Measurements from ENCODE around the gene NSUN7. TPM values are rescaled to one million over a fixed set of nuclear protein-coding genes. Genes with fewer than 3 reads are reported as not detected.

Gene NSUN7
- total and polyA plus RNA-seq, 8 donors: 5.3 to 19.1 (median 15.6) TPM

GRCh38 chr4:40843696-40844095 is 93.9 kb downstream of the NSUN7 start:
- TF ChIP-seq, protein P1, sequence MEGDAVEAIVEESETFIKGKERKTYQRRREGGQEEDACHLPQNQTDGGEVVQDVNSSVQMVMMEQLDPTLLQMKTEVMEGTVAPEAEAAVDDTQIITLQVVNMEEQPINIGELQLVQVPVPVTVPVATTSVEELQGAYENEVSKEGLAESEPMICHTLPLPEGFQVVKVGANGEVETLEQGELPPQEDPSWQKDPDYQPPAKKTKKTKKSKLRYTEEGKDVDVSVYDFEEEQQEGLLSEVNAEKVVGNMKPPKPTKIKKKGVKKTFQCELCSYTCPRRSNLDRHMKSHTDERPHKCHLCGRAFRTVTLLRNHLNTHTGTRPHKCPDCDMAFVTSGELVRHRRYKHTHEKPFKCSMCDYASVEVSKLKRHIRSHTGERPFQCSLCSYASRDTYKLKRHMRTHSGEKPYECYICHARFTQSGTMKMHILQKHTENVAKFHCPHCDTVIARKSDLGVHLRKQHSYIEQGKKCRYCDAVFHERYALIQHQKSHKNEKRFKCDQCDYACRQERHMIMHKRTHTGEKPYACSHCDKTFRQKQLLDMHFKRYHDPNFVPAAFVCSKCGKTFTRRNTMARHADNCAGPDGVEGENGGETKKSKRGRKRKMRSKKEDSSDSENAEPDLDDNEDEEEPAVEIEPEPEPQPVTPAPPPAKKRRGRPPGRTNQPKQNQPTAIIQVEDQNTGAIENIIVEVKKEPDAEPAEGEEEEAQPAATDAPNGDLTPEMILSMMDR (IDR thresholded peaks at IDR 0.05): peak in 1 of 2 donors; percentile 36
- H3K4me1 ChIP-seq: peaks cover 0 to 28% of the 10 kb centered on the region in 2 donors
- ATAC-seq (peak; percentile 33), DNase-seq (no peak)
- H3K27me3 ChIP-seq: no peaks in the 10 kb centered on the region
- H3K9me3 ChIP-seq: no peaks in the 10 kb centered on the region
- intact Hi-C loops (cut with DNase I): no loop called here
- H3K4me3 ChIP-seq: no peak overlapping the region
- no peaks in the 10 kb centered on the region for H3K36me3 ChIP-seq
- H3K27ac ChIP-seq: no peak overlapping the region

- H3K27me3 ChIP-seq: no peaks in the 10 kb centered on the region
- intact Hi-C loops (cut with DNase I): no loop called here
- no peak for DNase-seq
Observed at GRCh38 chr4:40844261-40844660, 94.5 kb downstream of the NSUN7 start.

DNA sequence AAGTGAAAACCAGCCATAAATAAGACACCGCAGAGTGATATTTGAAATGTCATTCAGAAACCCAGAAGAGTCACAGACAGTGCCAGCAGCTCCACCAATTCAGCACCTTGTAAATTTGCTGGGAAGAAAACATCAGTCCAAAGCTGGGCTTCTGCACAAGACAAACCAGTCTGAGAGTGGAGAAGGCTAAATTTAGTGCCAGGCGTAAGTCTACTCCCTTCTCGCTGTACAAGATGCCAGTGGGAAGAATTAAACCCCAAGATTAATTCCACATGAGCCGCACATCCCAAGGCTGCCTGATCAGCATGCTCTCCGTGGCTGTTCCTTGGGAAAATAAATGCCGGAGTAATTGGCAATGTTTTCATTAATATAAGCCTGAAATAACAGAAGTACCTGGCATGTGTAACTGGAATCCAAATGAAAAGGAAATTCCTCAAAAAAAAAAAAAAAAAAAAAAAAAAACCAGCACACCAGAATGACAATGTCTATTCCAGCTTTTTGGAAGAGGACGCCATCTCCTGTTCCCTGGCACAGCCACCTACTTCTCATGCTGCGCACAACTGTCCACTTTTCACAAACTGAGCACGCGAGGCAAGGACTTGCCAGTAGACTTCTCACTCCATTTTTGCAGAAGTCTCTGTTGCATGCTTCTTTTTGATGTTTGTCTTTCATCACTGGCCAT is 95.5 kb downstream of the NSUN7 start:
- Histone ChIP-seq H3K9me3 (no peaks in the 10 kb centered on the region), H3K4me1 (peaks cover 0 to 26% of the 10 kb centered on the region in 2 donors), H3K36me3 (no peaks in the 10 kb centered on the region), H3K27me3 (no peaks in the 10 kb centered on the region), H3K4me3 (no peak overlapping the region), H3K27ac (no peak overlapping the region)
- ATAC-seq (no peak), DNase-seq (no peak)
- intact Hi-C loops (cut with DNase I): no loop called here
- TF ChIP-seq, protein P1 (IDR thresholded peaks at IDR 0.05): no peak

More at GRCh38 chr4:40844261-40844660, 94.5 kb downstream of the NSUN7 start:
- Histone ChIP-seq H3K9me3 (no peaks in the 10 kb centered on the region), H3K4me3 (no peak overlapping the region), H3K36me3 (no peaks in the 10 kb centered on the region), H3K4me1 (peaks cover 0 to 28% of the 10 kb centered on the region in 2 donors), H3K27ac (no peak overlapping the region)
- ATAC-seq: no peak
- TF ChIP-seq, protein P1 (IDR thresholded peaks at IDR 0.05): no peak

DNA sequence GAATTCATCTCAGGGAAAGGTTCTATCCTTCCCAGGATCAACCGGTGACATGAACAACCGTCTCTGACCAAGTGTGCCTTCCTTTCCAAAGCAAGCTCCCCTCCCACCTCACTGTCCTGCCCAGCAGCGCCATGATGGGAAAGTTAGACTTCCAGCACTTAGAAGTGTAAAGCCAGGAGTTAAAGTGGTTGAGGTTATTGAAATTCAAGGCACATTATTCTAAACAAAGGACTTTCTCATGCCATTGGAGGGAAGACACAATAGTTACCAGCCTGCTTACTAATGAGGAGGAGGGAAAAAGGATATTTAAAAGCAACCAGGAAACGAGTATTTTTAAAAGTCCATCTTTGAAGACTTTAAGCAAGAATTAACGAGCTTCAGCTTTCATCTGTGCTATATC is 96.8 kb downstream of the NSUN7 start:
- ATAC-seq: no peak
- no peak for DNase-seq
- Histone ChIP-seq H3K4me1 (peaks cover 0 to 15% of the 10 kb centered on the region in 2 donors), H3K27ac (no peak overlapping the region), H3K27me3 (no peaks in the 10 kb centered on the region), H3K4me3 (no peak overlapping the region), H3K36me3 (no peaks in the 10 kb centered on the region), H3K9me3 (no peaks in the 10 kb centered on the region)
- intact Hi-C loops (cut with DNase I): no loop called here
- TF ChIP-seq, protein P1 (IDR thresholded peaks at IDR 0.05): no peak

DNA sequence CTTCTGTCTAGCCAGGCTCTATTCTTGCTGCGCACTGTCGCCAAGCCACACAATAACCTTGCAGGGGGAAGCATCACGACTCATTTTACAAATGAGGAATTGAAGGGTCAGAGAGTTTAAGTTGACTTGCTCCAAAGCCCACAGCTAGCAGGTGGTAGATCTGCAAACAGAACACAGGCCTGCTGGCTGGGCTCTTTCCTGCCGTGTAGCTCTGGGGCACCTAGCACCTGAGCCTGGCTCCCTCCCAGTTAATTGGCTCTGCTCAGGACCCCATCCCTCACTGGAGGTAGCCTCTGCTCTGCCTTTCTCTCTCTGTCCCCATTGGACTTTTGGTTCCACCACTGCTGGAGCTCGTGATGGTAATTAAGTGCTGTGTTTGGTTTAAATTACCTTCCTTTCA is 98.5 kb downstream of the NSUN7 start:
- no peaks in the 10 kb centered on the region for H3K9me3 ChIP-seq
- no peaks in the 10 kb centered on the region for H3K27me3 ChIP-seq
- H3K36me3 ChIP-seq: no peaks in the 10 kb centered on the region
- ATAC-seq (no peak), DNase-seq (no peak)
- TF ChIP-seq, protein P1 (IDR thresholded peaks at IDR 0.05): no peak
- peaks cover 0 to 3% of the 10 kb centered on the region in 2 donors for H3K4me1 ChIP-seq
- intact Hi-C loops (cut with DNase I): no loop called here
- H3K27ac ChIP-seq: no peak overlapping the region
- H3K4me3 ChIP-seq: no peak overlapping the region

Measured in left lung (tissue), 10 donors.